Left ventricle myocardium superior (tissue), 1 donor: ENCODE data around the gene COX7A2. TPM values are rescaled to one million over a fixed set of nuclear protein-coding genes. Genes with fewer than 3 reads are reported as not detected.

ENCODE experiments used
- ATAC-seq: fragments of 200-7000 bp; cut with Tn5 transposase; one replicate; pipeline ENCODE4 v1.9.1; 2020; ENCODE audit warnings: mild to moderate bottlenecking, moderate library complexity
- DNase-seq: peaks from one replicate; pipeline ENCODE4 v3.0.0-alpha.2; 2020
- intact Hi-C: fragments of 100-400 bp; cut with micrococcal nuclease; formaldehyde crosslinking; loops from one replicate; pipeline ENCODE4 v1.11.0; 2022
- total RNA-seq: library from RNA; stranded (reverse); fragmentation: NEBNext Ultra II Directional; extraction: Animal tissue kit (Norgen Biotek cat#: 25700); gene quantifications from one replicate; pipeline ENCODE4 v1.2.1, GENCODE V29; 2021
- donor health status: DM: no; HTN: yes; CAD: no; lungs with severe emphysema.

The COX7A2 gene
- total RNA-seq, 1 donor from 2014 or later: 911 TPM

DNA sequence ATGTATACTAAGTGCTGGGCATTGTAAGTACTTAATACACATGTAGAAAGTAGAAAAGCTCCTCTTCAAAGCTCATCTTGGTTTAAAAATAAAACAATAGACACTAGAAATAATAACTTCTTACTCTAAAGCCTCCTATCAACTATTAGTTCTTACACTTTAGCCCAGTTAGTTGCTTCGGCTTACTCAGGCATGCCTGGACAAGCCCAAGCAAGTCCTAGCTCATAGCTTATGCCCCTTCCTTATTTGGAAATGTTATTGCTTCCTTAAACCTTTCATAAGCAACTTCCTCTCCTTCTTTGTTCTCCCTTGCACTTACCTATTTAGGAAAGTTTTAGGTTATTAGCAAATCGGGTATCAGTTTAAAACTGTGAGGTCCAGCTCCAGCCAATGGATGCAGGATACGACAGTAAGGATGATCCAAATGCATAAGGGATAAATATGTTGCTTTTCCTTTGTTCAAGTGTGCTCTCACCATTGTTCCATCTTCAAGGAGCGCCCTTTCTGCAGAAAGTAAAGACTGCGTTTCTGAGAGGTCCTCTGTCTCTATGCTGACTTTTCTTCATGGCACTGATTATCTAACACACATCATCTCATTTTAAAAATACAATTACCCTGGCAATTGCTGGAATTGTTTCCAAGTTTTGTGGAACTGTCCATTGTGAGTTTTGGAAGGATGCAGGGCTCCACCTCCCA is 28.7 kb upstream of the COX7A2 start:
- intact Hi-C loops: no loop called here
- ATAC-seq (no peak), DNase-seq (no peak)

DNA sequence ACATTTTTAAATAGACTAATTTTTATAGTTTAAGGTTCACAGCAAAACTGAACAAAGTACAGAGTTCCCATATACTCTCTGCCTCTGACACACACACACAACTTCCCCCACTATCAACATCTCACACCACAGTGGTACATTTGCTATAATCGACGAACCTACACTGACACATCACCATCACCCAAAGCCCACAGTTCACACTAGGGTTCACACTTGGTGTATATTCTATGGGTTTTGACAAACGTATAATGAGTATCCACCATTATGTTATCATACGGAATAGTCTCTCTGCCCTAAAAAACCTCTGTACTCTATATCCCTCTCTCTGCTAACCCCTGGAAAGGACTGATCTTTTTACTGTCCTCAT is 25.4 kb upstream of the COX7A2 start:
- DNase-seq (no peak), ATAC-seq (no peak)
- intact Hi-C loops: no loop called here

DNA sequence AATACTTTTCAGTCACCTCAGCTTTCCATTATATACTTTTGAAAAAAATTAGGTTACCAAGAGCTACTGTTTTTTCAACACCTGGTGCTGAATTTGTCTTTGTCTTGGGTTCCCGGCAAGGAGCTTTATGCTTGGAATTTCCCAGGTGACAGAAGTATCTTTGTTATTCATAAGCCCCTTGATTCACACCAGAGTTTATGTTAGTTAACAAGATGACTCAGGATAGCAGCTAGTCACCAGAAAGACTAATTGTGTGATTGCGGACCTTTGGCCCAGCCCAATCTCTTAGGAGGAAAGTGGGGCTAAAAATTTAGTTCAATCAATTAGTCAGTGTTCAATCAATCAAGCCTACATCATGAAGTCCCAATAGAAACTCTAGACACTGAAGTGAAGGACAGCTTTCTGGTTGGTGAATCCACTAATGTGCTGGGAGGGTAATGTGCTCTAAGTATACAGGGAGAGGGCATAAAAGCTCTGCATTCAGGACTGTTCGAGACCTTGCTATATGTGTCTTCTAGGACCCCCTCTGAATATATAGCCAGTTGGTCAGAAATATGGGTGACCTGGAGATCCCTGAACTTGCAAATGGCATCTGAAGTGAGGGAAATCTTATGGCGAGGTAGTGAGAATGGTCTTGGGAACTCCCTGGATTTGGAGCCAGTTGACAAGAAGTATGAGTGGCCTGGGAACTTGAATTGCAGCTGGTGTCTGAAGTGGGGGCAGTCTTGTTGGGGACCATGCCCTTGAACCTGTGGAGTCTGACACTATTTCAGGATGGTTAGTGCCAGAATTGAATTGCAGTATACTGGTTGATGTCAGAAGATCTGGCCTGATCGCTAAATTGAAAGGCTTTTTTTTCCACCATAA is 24.8 kb upstream of the COX7A2 start:
- ATAC-seq (peak; percentile 20), DNase-seq (no peak)
- intact Hi-C loops: no loop called here

DNA sequence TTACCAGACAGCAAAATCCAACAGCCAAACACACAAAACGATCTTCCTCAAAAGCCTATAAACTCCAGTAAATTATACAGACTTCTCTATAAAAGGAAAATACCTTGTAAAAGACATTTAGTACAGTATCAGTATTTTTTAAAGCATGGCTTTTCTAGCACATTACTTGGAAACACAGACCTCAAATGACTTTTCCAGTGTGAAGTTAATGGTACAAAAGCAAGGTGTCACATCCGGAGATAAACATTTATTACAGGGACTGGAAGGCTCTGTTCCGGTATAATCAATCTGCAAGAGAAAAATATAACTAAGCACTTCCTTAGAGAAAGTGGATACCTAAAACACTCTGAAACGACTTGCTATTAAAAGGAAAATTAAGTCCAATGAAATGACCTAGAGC is 23.9 kb upstream of the COX7A2 start:
- DNase-seq (no peak), ATAC-seq (peak; percentile 39)
- intact Hi-C loops: loop anchor here (2.0 kb wide), 1 partner anchor 259 kb away; no protein-coding TSS in a partner anchor

DNA sequence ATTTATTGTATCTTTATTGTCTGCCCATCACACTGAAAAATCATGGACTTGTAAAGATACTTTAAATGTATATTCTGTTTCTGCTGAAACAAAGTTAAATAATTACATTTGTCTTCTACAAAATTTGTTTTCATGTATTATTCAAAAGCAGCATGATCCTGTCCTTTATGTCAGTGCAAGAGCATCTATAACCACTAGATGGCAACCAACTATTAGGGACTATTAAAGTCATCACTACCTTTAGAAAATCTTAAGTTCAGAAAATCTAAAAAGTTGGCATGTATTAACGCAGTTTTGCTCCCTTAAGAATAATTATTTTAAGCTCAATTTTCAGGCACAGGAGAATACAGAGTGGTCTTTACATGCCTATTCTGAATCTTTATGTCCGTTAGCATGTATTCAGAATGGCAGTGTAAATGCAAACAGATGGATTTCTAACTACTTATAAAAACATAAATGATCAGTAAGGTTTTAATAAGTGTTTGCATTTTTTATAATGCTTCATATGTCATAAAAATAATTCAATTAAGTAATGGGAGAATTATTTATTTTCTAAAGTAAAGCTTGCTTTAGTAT is 23.2 kb upstream of the COX7A2 start:
- no peak for DNase-seq
- peak; percentile 71 for ATAC-seq
- intact Hi-C loops: loop anchor here (2.0 kb wide), 1 partner anchor 260 kb away; no protein-coding TSS in a partner anchor

DNA sequence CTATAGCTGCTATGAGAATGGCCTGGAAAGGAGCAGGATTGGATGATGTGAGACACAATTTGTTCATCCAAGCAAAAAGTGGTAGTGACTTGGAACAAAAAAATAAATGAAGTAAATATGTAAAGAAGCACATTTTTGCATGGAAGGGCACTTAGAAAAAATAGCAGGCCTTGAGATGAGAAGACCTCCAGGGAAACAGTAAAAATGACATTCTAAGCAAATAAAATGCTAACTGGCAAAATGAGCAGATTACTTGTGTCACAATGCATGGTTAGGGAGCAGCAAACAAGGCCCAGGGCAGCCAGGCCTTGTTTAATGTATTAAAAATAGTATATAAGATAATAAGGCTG is 19.8 kb upstream of the COX7A2 start:
- intact Hi-C loops: no loop called here
- ATAC-seq: no peak
- DNase-seq: no peak

DNA sequence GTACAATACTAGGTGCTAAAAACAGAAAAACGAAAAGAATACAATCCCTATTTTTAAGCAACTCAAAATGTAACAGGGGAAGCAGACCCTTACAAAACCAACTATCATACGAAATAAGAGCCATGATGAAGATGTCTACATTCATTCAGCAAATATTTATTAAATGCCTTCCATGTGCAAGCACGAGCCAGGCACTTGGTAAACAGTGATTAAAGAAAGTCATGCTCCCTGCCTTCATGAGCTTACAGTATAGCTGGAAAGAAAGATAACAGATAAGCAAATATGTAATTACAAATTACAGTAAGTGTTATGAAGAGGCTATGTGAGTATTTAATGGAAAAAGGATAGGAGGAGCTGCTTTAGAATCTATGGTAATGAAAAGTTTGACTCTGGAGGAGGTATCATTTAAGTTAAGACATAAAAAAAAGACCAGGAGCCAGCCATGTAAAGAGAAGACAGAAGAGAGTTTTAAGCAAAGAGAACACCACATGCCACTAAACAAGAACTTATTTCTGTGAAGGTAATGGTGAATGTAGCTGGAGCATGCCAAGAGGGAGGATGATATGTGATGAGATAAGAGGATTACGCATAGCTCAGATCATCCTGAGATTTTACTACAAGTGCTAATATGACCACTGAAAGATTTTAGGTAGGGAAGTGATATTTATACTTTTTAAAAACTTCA is 19.3 kb upstream of the COX7A2 start:
- ATAC-seq (no peak), DNase-seq (no peak)
- intact Hi-C loops: no loop called here

DNA sequence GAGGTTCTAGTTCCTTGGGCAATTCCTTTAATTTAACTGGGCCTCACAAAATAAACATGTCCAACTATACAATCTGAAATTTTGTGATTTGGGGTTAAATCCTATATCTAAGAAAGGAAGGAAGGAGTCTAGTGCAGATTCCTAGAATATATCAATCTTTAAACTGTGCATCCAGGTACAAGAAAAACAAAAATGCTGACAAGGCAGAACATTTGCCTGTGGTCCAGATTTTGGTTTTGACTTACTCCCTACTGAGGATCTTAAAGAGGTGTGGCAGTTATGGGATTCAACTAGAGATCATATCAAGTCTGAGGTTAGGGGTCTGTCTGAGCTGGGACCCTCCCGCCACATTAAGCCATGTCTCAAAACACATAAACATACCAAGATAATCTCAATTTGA is 17.7 kb upstream of the COX7A2 start:
- intact Hi-C loops: no loop called here
- DNase-seq: no peak
- ATAC-seq: no peak

DNA sequence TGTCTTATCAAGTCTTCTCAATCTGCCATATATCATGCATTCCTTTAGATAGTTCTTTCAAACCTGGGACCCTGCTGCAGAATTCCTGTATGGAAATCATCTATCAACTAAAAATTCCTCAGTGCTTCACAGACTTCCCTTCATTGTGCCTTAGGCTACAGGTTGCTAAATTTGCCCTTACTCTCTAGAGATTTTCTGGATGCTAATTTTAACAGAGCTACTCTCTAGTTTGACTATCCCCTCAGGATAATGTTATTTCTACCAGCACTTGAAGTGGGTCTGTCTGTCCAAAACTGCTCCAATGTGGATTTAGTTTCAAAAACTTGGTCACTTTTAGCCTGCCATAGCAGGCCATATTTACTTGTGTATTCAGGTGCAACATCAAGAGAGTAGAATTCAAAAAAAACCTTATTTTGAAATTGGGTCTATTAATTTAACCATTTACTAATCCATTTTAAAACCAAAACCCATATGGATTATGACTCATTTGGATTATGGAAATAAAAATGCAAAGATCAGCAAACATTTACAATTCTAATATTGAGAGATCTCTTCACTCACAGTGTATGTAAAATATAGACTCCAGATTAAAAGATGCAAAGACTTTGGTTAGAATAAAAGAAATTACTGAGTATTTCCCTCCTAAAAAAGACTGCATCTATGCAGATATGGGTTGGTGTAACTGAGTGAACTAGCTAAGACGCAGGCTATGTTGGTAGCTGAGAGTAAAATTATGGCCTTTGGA is 13.9 kb upstream of the COX7A2 start:
- DNase-seq (no peak), ATAC-seq (no peak)
- intact Hi-C loops: no loop called here

DNA sequence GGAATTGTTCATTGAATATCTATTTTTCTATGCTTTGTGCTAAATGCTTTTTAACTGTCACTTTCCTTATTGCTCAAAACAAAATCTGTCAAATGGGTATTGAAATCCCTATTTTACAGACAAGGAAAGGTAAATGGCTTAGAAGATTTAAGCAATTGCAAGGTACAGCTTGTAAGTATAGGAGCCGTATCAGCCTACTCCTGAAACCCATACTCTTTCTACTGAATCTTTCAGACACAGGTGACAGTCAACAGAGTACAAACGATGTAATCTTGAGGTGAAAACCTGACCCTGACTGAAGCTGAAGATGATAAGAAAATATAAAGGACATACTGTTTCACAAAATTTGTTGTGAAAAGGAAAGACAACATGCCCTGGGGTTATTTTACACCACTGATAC is 7.0 kb upstream of the COX7A2 start:
- intact Hi-C loops: no loop called here
- ATAC-seq (no peak), DNase-seq (no peak)

DNA sequence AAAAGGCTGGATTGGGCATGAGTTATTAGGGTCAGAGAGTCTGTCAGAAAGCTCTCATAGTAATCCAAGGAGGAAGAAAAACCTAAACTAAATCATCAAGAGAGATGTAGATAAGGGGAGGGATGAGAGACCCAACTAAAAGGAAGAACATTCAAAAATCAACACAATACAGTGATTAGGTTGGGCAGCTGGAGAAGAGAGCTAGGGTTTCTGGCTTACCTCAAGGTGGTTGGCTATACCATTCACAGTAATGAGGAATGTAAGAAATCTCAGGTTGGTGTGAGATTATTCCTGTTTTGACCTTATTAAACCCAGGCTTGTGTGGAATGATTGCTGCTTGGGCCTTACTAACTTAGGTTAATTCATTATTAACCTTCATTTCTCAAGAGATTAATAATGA is 6.2 kb upstream of the COX7A2 start:
- DNase-seq: no peak
- intact Hi-C loops: no loop called here
- no peak for ATAC-seq

DNA sequence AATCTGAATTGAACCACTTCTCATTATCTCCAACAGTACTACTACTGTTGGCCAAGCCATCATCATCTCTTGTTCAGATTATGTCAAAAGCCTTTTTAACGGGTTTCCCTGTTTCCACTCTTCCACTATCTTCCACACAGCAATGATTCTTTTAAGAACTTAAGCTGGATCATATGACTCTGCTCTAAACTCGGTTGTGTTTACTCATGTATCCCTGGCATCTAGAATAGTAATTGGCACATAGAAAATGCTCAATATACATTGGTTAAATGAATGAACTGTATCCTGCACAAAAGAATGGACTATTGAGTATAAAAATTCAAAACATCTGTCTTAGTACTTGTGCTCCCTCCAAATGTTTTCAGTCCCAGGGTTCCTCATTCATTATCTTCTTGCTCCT is 2.8 kb upstream of the COX7A2 start:
- ATAC-seq: no peak
- intact Hi-C loops: no loop called here
- no peak for DNase-seq

DNA sequence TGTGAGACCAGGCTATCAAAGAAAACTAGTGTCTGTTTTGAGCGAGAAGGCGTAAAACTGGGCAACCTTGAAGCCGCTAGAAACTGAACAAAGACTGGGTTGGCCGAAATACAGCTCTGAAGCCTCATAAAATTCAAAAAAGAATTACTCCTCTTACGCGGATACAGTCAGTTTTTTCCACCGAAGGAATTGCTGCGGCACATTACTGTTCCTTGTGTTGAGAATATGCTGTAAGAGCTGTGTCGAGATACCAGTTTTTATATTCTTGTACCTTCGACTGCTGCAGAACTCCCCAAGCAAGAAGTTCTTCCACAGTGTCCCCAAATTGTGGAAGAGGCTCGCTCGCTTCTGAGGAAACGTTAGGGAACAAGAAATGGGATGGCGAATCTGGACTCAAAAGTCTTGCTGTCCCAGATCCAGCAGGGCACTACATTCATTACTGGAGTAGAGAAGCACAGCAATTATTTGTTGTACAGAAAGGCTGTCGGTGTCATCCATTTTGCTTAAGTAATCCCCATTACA is 523 bp upstream of the COX7A2 start:
- ATAC-seq (peak; percentile 15), DNase-seq (no peak)
- intact Hi-C loops: no loop called here

DNA sequence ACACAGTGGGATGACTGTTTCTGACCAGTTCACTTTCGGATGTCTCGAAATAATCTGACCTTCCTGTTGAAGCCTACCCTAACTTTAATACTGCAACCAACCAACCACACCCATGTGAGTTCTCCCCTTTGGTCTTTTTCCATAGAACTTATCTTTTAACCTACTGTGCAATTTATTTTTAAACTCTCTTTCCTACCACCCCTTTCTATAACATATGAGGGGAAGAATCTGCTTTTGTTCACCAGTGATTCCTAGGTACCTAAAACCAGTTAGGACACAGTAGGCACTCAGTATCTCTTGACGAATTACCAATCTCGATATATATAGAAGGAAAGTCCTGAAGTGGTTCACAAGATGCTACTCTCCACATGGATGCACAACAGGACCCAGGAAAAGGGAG is 7.0 kb downstream of the COX7A2 start:
- no peak for DNase-seq
- no peak for ATAC-seq
- intact Hi-C loops: no loop called here

DNA sequence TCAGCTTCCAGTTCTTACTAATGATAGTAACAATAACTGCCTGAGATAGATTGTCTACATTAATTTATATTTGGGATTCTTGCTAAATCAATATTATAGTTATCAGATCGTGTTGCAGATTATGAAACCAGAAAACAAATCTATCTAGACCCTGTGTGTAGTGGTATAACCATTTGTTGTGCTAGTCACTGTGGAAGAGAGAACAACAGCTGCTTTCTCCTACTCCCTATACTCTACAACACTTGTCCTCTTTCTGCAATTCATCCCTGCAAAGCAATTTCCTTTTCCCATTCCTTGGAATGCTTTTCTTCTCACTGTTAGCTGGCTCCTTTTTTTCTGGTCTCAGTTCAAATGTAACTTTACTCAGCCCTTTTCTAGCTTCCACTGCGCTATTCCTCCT is 8.3 kb downstream of the COX7A2 start:
- no peak for ATAC-seq
- DNase-seq: no peak
- intact Hi-C loops: no loop called here

DNA sequence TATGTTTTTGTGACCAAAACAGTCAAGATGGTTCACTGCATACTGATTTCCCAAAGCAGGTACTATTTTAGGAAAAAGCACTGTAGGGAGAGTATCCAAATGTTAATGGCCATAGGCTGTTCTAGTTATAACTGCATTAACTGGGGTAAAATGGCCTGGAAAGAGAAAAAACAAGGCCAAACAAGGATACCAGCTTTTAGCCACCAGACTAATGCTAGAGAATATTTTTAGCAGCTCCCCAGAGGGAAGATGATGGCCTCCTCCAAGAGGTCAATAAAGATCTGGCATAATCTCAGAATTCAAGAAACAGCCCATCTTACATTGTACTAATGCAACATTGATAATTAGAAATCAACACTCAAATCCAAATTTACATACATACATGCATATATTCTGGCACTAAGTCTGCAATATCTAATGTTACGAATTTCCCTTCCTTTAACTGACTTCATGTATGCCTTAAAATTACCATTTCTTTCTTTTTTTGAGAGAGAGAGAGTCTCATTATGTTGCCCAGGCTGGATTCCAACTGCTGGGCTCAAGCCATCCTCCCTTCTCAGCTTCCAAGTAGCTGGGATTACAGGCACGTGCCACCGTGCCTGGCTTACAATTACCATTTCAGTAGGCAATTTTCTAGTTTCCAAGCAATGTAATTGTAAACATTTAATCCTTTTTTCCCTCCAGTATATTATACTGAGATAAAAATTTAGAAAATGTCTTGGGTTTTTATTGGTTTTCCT is 9.3 kb downstream of the COX7A2 start:
- ATAC-seq (peak; percentile 32), DNase-seq (no peak)
- intact Hi-C loops: no loop called here

DNA sequence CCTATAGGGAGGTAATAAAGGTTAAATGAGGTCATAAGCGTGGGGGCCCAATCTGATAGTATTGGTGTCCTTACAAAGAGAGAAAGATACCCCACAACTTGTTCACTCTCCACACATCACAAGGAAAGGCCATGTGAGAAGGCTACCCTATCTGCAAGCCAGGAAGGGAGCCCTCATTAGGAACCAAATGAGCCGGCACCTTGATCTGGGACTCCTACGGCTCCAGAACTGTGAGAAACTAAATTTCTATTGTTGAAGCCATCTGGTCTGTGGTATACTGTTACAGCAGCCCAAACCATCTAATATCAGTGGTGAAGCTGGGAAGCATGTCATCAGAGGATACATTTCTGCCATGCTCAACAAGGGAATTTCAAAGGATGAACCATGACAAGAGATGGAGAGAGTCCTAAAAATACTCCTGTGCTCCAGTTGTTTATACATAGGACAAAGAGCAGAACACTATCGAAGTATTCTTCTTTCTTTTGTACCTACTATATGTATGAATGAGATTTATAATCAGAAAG is 10.4 kb downstream of the COX7A2 start:
- ATAC-seq (no peak), DNase-seq (no peak)
- intact Hi-C loops: no loop called here
